GM23248 (cell line): ENCODE measurements around the gene NNT.

Experiments
- EZH2 ChIP-seq: fragments of 200-600 bp; sonication (generic); IDR thresholded peaks from 2 replicates; pipeline ENCODE4 v1.6.1; 2018; ENCODE audit warnings: antibody characterized with exemption, mild to moderate bottlenecking; ENCODE audit not compliant: insufficient read depth, poor library complexity, severe bottlenecking
- EZH2phosphoT487 ChIP-seq: fragments of 200-600 bp; sonication (generic); IDR thresholded peaks from 2 replicates; pipeline ENCODE4 v1.6.1; 2018; ENCODE audit warnings: antibody characterized with exemption, moderate library complexity, mild to moderate bottlenecking, low read depth; ENCODE audit not compliant: insufficient read depth

- TF ChIP-seq EZH2 (no peak), EZH2phosphoT487 (no peak)
Measured at GRCh38 chr5:43620944-43621505, 18.0 kb downstream of the NNT start.
